Heart left ventricle (tissue), 16 donors: ENCODE measurements around the gene STK4. TPM values are rescaled to one million over a fixed set of nuclear protein-coding genes. Genes with fewer than 3 reads are reported as not detected.
A peak's percentile ranks its signal among the peaks of the same experiment; 100 is the strongest.

Source experiments
- ATAC-seq, 4 donors: fragments of 200-7000 bp; cut with Tn5 transposase; one replicate each; pipeline ENCODE4 v1.9.1; 2020 to 2022; ENCODE audit warnings: moderate library complexity in 4 of 4, mild to moderate bottlenecking in 3 of 4, moderate number of reproducible peaks in 1 of 4
- DNase-seq, 5 donors: peaks; one replicate each; pipeline ENCODE4 v3.0.0-alpha.2; 2020
- H3K27ac ChIP-seq, 12 donors: fragments of 200-600 bp; sonication (generic) in 4 of 12; one replicate each; pipeline versions ENCODE4 v1.5.0 to v1.8.0; 2016 to 2022; ENCODE audit warnings: mild to moderate bottlenecking in 2 of 12
- H3K27me3 ChIP-seq, 9 donors: fragments of 200-600 bp; sonication (generic) in 2 of 9; one replicate each; pipeline versions ENCODE4 v1.5.1 to v1.8.0; 2016 to 2022; ENCODE audit warnings: mild to moderate bottlenecking in 3 of 9
- H3K36me3 ChIP-seq, 9 donors: fragments of 200-600 bp; sonication (generic) in 2 of 9; one replicate each; pipeline versions ENCODE4 v1.5.0 to v1.8.0; 2018 to 2022; ENCODE audit warnings: mild to moderate bottlenecking in 2 of 9
- H3K4me1 ChIP-seq, 12 donors: fragments of 200-600 bp; sonication (generic) in 4 of 12; one replicate each; pipeline versions ENCODE4 v1.5.0 to v1.8.0; 2016 to 2022; ENCODE audit warnings: mild to moderate bottlenecking in 3 of 12
- H3K4me3 ChIP-seq, 12 donors: fragments of 200-600 bp; sonication (generic) in 4 of 12; one replicate each; pipeline versions ENCODE4 v1.5.0 to v1.8.0; 2017 to 2022; ENCODE audit warnings: mild to moderate bottlenecking in 9 of 12, moderate library complexity in 4 of 12
- H3K9me3 ChIP-seq, 12 donors: fragments of 200-600 bp; sonication (generic) in 4 of 12; one replicate each; pipeline versions ENCODE4 v1.5.0 to v1.8.0; 2016 to 2022; ENCODE audit warnings: mild to moderate bottlenecking in 1 of 12
- POLR2A ChIP-seq, 2 donors: fragments of 450-650 bp; IDR thresholded peaks; one replicate each; pipeline ENCODE4 v1.6.1; 2017; ENCODE audit warnings: antibody characterized with exemption in 2 of 2, mild to moderate bottlenecking in 2 of 2, moderate library complexity in 2 of 2
- WGBS, 4 donors: extraction: QIAGEN DNeasy Blood & Tissue Kit in 2 of 4; methylation state at CpG; one replicate each; pipeline versions ENCODE4 v1.1.5 to v1.1.7; 2013 to 2018; 5-methylcytosine and 5-hydroxymethylcytosine counted together
- intact Hi-C, 10 donors: fragments of 100-400 bp; cut with DNase I; formaldehyde crosslinking; loops; one replicate each; pipeline versions ENCODE4 v1.11.1 to v1.14.2; 2022
- polyA plus RNA-seq, 2 donors: library from polyadenylated mRNA; stranded (reverse); fragments of 200-250 nt; gene quantifications; one replicate each; pipeline ENCODE4 v1.2.3, GENCODE V29; 2013
- total RNA-seq, 9 donors: library from RNA; depleted of rRNA in 2 of 9; stranded (reverse); fragments of >200 nt in 2 of 9; fragmentation: NEBNext Ultra II Directional in 3 of 9; extraction: Animal tissue kit (Norgen Biotek cat#: 25700) in 3 of 9; gene quantifications; one replicate each; pipeline versions ENCODE4 v1.1.0 to v1.2.4, GENCODE V29; 2016 to 2023
- TF ChIP-seq, protein P1 (sequence below), 12 donors: fragments of 200-600 bp; sonication (generic) in 4 of 12; IDR thresholded peaks; one replicate each; pipeline versions ENCODE4 v1.5.0 to v1.8.0; 2018 to 2022; ENCODE audit warnings: antibody characterized with exemption in 12 of 12, mild to moderate bottlenecking in 5 of 12
- donor health status: ischemic (EF 13 %, LVEDD 7.1; RV severe dilation, severe dysfunction).
- donor health status: healthy with polysubstance abuse.
- donor health status: DM: no; HTN: yes; CAD: no.
- donor health status: DM: no; HTN: no; CAD: no.
- donor health status: ischemic (EF 25% LVEDD 6.9; RV normal size, moderate dysfunction).
- donor health status: ischemic (EF 25% LVEDD 5.7; RV mildly dilated, moderate dysfunction).
- donor health status: healthy.
- donor health status: DM: yes; HTN: yes; CAD: no.
- donor health status: ischemic (EF 35%, LVEDD 5.7; RV mildly dilated, moderate dysfunction).
- donor health status: nonischemic (EF 11% LVEDD 7.7; RV severe dilation, severe dysfunction).
- donor health status: DM: yes; HTN: yes; CAD: no.
- donor health status: PGD.
- donor health status: ischemic (EF 29% LVEDD 5.4; RV normal size, mild dysfunction).
- donor health status: nonischemic (EF 23%, LVEDD 6.1; RV moderate dilation, normal function).

Gene STK4
- total and polyA plus RNA-seq, 11 donors, result 3.2 to 25.3 (median 9.3) TPM

GRCh38 chr20:45077559-45077958, 111.2 kb downstream of the STK4 start:
- TF ChIP-seq POLR2A (IDR thresholded peaks at IDR 0.05), result no peak
- TF ChIP-seq, protein P1, sequence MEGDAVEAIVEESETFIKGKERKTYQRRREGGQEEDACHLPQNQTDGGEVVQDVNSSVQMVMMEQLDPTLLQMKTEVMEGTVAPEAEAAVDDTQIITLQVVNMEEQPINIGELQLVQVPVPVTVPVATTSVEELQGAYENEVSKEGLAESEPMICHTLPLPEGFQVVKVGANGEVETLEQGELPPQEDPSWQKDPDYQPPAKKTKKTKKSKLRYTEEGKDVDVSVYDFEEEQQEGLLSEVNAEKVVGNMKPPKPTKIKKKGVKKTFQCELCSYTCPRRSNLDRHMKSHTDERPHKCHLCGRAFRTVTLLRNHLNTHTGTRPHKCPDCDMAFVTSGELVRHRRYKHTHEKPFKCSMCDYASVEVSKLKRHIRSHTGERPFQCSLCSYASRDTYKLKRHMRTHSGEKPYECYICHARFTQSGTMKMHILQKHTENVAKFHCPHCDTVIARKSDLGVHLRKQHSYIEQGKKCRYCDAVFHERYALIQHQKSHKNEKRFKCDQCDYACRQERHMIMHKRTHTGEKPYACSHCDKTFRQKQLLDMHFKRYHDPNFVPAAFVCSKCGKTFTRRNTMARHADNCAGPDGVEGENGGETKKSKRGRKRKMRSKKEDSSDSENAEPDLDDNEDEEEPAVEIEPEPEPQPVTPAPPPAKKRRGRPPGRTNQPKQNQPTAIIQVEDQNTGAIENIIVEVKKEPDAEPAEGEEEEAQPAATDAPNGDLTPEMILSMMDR (IDR thresholded peaks at IDR 0.05), result no peak
- Histone ChIP-seq H3K36me3 (peaks cover 0 to 97% (median 70%) of the 10 kb centered on the region in 9 donors), H3K27ac (no peak overlapping the region), H3K9me3 (peaks cover 0 to 9% (median 0%) of the 10 kb centered on the region in 12 donors), H3K4me1 (no peaks in the 10 kb centered on the region), H3K27me3 (no peaks in the 10 kb centered on the region), H3K4me3 (no peak overlapping the region)
- WGBS, 4 donors, result 92 to 96% (median 94%) methylated on average over 3 of the region's 3 CpGs
- ATAC-seq, result no peak
- DNase-seq, result no peak
- intact Hi-C loops, result no loop called here

GRCh38 chr20:45080867-45081624, 114.7 kb downstream of the STK4 start:
- intact Hi-C loops, result no loop called here
- 85 to 87% (median 87%) methylated on average over 5 of the region's 5 CpGs for WGBS, 4 donors
- TF ChIP-seq, protein P1 (IDR thresholded peaks at IDR 0.05), result peak in 2 of 12 donors; percentile 11 to 17
- TF ChIP-seq POLR2A (IDR thresholded peaks at IDR 0.05), result no peak
- peaks cover 0 to 17% (median 2%) of the 10 kb centered on the region in 12 donors for H3K9me3 ChIP-seq
- no peak overlapping the region for H3K27ac ChIP-seq
- no peak for DNase-seq
- no peaks in the 10 kb centered on the region for H3K27me3 ChIP-seq
- no peak overlapping the region for H3K4me3 ChIP-seq
- H3K36me3 ChIP-seq, result peaks cover 0 to 68% (median 56%) of the 10 kb centered on the region in 9 donors
- no peaks in the 10 kb centered on the region for H3K4me1 ChIP-seq
- no peak for ATAC-seq

- ATAC-seq, result no peak
These were observed 116.2 kb downstream of the STK4 start for GRCh38 chr20:45082468-45082867.

GRCh38 chr20:45083127-45083526, 116.8 kb downstream of the STK4 start:
- no peaks in the 10 kb centered on the region for H3K4me1 ChIP-seq
- peaks cover 0 to 17% (median 2%) of the 10 kb centered on the region in 12 donors for H3K9me3 ChIP-seq
- H3K36me3 ChIP-seq, result peaks cover 0 to 48% (median 35%) of the 10 kb centered on the region in 9 donors
- ATAC-seq (no peak), DNase-seq (no peak)
- TF ChIP-seq POLR2A (IDR thresholded peaks at IDR 0.05), result no peak
- TF ChIP-seq, protein P1 (IDR thresholded peaks at IDR 0.05), result no peak
- H3K4me3 ChIP-seq, result no peak overlapping the region
- H3K27ac ChIP-seq, result no peak overlapping the region
- intact Hi-C loops, result no loop called here
- H3K27me3 ChIP-seq, result no peaks in the 10 kb centered on the region
- 94 to 97% (median 96%) methylated on average over 1 of the region's 1 CpG for WGBS, 4 donors

More at GRCh38 chr20:45082468-45082867, 116.2 kb downstream of the STK4 start:
- peaks cover 0 to 54% (median 42%) of the 10 kb centered on the region in 9 donors for H3K36me3 ChIP-seq
- no peak overlapping the region for H3K4me3 ChIP-seq
- no peak for DNase-seq
- TF ChIP-seq, protein P1 (IDR thresholded peaks at IDR 0.05), result no peak
- TF ChIP-seq POLR2A (IDR thresholded peaks at IDR 0.05), result no peak
- intact Hi-C loops, result no loop called here
- H3K9me3 ChIP-seq, result peaks cover 0 to 17% (median 2%) of the 10 kb centered on the region in 12 donors
- H3K27me3 ChIP-seq, result no peaks in the 10 kb centered on the region
- H3K4me1 ChIP-seq, result no peaks in the 10 kb centered on the region
- WGBS, 4 donors, result 96 to 99% (median 98%) methylated on average over 3 of the region's 3 CpGs
- H3K27ac ChIP-seq, result no peak overlapping the region
